ENCODE measurements around the gene WDR53. TPM values are rescaled to one million over a fixed set of nuclear protein-coding genes. Genes with fewer than 3 reads are reported as not detected.
A peak's percentile ranks its signal among the peaks of the same experiment; 100 is the strongest.
"Not testable (repeated sequence)": the region's sequence is repeated elsewhere in the genome, so short reads cannot be mapped to it uniquely, and the experiment has no call there.

The WDR53 gene
- total RNA-seq, 2 experiments from 2014 or later: 27.2 to 29.3 TPM

DNA sequence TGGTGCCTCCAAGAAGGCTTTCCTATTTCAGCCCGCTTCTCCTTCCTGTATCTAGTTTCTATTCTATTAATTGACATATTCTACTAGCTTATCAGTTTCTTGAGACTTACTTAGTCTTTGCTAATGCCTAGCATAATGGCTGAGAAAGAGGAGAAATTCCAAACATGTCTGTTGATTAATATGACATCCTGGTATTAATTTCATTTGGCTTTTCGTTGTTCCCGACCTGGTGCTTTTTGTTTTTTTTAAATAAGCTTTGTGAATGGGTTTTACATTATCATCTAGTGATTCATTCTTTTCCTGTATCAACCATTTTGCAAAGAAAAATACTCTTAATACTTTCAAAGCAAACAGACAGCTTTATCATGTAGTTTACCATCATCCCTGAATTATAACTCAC lies 13.1 kb downstream of the WDR53 start:
- H3K27me3 Mint-ChIP-seq: no peaks in the 10 kb centered on the region
- no peak for DNase-seq
- H3K9me3 Mint-ChIP-seq: peaks cover 4% of the 10 kb centered on the region
- peaks cover 14% of the 10 kb centered on the region for H3K4me1 Mint-ChIP-seq
- H3K27ac Mint-ChIP-seq: no peak overlapping the region
- POLR2A ChIA-PET: interaction anchor here (0.6 to 2.1 kb wide), 3 partner anchors 13 to 301 kb away, joined by 3 to 12 read pairs (median 6); partner anchors contain the start of genes FBXO45 and WDR53
- H3K4me3 Mint-ChIP-seq: no peak overlapping the region
- CTCF ChIA-PET: interaction anchor here (0.6 to 2.9 kb wide), 4 partner anchors 17 to 138 kb away, joined by 3 to 16 read pairs (median 4); no protein-coding TSS in a partner anchor
- peaks cover 32% of the 10 kb centered on the region for H3K36me3 Mint-ChIP-seq (ENCODE audit: low read depth)

DNA sequence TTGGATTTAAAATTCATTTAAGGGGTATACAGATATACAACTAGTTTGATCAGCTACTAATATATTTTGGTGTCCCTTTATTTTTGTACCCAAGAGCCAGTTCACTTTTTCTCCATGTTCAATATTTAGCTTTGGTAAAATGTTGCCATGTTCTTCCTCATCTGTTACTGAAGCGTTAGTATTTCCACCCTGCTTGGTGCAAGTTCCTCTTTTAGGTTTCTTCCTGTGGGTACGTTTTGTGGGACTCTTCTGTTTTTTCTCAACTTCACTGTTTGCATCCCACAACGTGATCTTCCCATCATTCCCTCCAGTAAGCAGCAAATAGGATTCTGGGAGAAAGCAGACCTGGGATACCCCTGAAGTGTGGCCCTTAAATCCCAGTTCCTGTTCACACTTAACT lies 14.1 kb downstream of the WDR53 start:
- Mint-ChIP-seq H3K36me3 (ENCODE audit: low read depth) (peaks cover 36% of the 10 kb centered on the region), H3K4me3 (no peak overlapping the region), H3K27ac (no peak overlapping the region), H3K4me1 (peaks cover 4% of the 10 kb centered on the region), H3K27me3 (no peaks in the 10 kb centered on the region), H3K9me3 (peaks cover 13% of the 10 kb centered on the region)
- no peak for DNase-seq
- CTCF ChIA-PET: no interaction called here
- POLR2A ChIA-PET: interaction anchor here (0.9 to 1.5 kb wide), 3 partner anchors 14 to 25 kb away, joined by 3 to 6 read pairs (median 5); partner anchors contain the start of genes FBXO45 and WDR53

DNA sequence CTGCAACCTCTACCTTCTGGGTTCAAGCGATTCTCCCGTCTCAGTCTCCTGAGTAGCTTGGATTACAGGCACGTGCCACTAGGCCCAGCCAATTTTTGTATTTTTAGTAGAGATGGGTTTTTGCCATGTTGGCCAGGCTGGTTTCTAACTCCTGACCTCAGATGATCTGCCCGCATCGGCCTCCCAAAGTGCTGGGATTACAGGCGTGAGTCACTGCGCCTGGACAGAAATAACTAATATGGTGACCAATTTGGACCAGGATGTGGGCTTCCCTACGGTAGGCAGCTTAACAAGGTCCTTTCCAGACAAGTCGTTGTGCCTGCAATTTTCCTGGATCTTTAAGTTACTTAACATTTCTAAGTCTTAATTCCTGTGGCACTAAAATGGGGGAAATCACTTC lies 14.8 kb downstream of the WDR53 start:
- Mint-ChIP-seq H3K4me1 (peaks cover 1% of the 10 kb centered on the region), H3K36me3 (ENCODE audit: low read depth) (peaks cover 38% of the 10 kb centered on the region), H3K4me3 (no peak overlapping the region), H3K27ac (no peak overlapping the region), H3K27me3 (no peaks in the 10 kb centered on the region), H3K9me3 (peaks cover 17% of the 10 kb centered on the region)
- no peak for DNase-seq
- CTCF ChIA-PET: no interaction called here
- POLR2A ChIA-PET: interaction anchor here (1.5 kb wide), 1 partner anchor 25 kb away, joined by 5 read pairs; no protein-coding TSS in a partner anchor

DNA sequence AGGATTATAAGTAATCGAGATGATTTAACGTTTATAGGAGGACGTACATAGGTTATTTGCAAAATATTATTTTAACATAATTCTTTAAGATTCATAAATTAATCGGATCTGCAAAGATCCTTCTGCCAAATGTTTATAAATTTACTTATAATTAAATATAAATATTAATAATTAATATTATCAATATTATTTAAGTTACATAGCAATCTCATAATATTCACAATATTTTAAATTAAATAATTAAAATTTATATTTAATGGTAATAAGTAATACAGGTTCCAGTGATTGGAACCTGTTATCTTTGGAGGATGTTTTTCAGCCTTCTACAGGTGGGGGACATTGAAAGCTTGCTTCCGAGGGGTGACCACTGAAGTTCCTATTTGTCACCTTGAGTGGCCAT lies 16.1 kb downstream of the WDR53 start:
- Mint-ChIP-seq H3K27me3 (no peaks in the 10 kb centered on the region), H3K9me3 (peaks cover 24% of the 10 kb centered on the region), H3K4me1 (no peaks in the 10 kb centered on the region), H3K27ac (no peak overlapping the region), H3K36me3 (ENCODE audit: low read depth) (peaks cover 45% of the 10 kb centered on the region), H3K4me3 (no peak overlapping the region)
- ChIA-PET CTCF (interaction anchor here (1.0 kb wide), 1 partner anchor 23 kb away, joined by 3 read pairs; no protein-coding TSS in a partner anchor), POLR2A (interaction anchor here (0.6 to 0.9 kb wide), 3 partner anchors 13 to 318 kb away, joined by 3 read pairs; partner anchors contain the start of genes FBXO45 and WDR53)
- no peak for DNase-seq

DNA sequence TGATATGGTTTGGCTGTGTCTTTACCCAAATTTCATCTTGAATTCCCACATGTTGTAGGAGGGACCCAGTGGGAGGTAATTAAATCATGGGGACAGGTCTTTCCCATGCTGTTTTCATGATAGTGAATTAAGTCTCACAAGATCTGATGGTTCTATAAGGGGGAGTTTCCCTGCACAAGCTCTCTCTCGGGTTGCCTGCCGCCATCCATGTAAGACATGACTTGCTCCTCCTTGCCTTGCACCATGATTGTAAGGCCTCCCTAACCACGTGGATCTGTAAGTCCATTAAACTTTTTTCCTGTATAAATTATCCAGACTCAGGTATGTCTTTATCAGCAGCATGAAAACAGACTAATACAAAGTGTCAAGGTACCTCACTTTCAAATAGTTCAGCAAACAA lies 18.2 kb downstream of the WDR53 start:
- Mint-ChIP-seq H3K9me3 (peaks cover 24% of the 10 kb centered on the region), H3K36me3 (ENCODE audit: low read depth) (peaks cover 45% of the 10 kb centered on the region)
- H3K27ac Mint-ChIP-seq, DNase-seq, H3K4me1 Mint-ChIP-seq, H3K27me3 Mint-ChIP-seq, H3K4me3 Mint-ChIP-seq: not testable (repeated sequence)
- CTCF ChIA-PET: interaction anchor here (1.0 kb wide), 1 partner anchor 15 kb away, joined by 4 read pairs; no protein-coding TSS in a partner anchor
- POLR2A ChIA-PET: interaction anchor here (1.2 kb wide), 1 partner anchor 18 kb away, joined by 4 read pairs; the partner anchor contains the start of gene WDR53

DNA sequence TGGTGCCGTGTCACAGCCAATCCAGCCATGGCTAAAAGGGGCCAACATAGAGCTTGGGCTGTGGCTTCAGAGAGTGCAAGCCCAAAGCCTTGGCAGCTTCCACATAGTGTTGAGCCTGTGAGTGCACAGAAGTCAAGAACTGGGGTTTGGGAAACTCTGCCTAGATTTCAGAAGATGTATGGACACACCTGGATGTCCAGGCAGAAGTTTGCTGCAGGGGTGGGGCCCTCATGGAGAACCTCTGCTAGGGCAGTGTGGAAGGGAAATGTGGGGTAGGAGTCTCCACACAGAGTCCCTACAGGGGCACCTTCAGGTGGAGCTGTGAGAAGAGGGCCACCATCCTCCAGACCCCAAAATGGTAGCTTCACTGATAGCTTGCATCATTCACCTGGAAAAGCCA lies 19.0 kb downstream of the WDR53 start:
- not testable (repeated sequence) for H3K4me3 Mint-ChIP-seq

DNA sequence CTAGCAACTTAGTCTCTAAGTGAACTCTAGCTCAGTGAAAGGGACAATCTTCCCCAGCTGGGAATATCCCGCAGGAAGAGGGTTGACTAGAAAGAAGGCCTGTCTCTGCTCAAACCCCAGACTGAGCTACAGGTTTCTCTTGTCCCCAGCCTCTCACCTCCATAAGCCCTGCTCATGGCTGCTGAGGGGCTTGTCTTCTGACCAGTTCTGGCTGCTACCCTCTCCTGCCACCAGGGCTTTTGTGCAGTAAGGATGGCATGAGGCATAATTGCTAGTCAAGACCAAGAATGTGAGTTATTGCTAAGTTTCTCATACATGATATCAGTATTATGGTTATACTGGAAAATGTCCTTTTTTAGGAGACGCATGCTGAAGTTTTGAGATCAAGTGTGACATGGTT lies 21.3 kb downstream of the WDR53 start:
- Mint-ChIP-seq H3K36me3 (ENCODE audit: low read depth) (peaks cover 28% of the 10 kb centered on the region), H3K4me3 (no peak overlapping the region), H3K27ac (no peak overlapping the region), H3K27me3 (peaks cover 6% of the 10 kb centered on the region), H3K4me1 (no peaks in the 10 kb centered on the region), H3K9me3 (peaks cover 24% of the 10 kb centered on the region)
- DNase-seq: no peak
- POLR2A ChIA-PET: no interaction called here
- CTCF ChIA-PET: interaction anchor here (1.1 to 1.4 kb wide), 2 partner anchors 8 to 24 kb away, joined by 3 to 10 read pairs; no protein-coding TSS in a partner anchor

More for the DNA sequence above, 19.0 kb downstream of the WDR53 start:
- peaks cover 24% of the 10 kb centered on the region for H3K9me3 Mint-ChIP-seq
- ChIA-PET CTCF (interaction anchor here (1.0 kb wide), 1 partner anchor 14 kb away, joined by 4 read pairs; no protein-coding TSS in a partner anchor), POLR2A (interaction anchor here (1.2 kb wide), 1 partner anchor 19 kb away, joined by 4 read pairs; the partner anchor contains the start of gene WDR53)
- H3K27me3 Mint-ChIP-seq, H3K27ac Mint-ChIP-seq, H3K4me1 Mint-ChIP-seq, DNase-seq: not testable (repeated sequence)
- peaks cover 41% of the 10 kb centered on the region for H3K36me3 Mint-ChIP-seq (ENCODE audit: low read depth)

DNA sequence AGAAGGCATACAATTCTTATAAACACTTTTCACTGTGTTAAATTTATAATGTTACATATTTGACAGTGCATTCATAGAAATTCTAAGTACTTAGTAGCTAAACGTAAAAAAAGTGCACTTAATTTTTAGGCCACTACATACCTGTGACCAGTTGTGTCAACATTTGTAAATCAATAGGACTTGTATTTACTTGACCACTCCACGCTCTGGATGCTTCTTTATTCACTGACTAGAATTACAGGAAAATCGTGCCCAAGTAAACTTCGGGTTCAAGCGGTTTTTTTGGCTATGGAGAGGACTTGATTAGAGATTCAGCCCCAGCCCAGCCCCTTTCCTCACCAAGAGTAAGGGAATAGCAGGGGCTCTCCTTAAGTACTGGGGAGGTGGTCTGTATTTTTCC lies 21.8 kb downstream of the WDR53 start:
- DNase-seq: no peak
- no peak overlapping the region for H3K4me3 Mint-ChIP-seq
- no peaks in the 10 kb centered on the region for H3K4me1 Mint-ChIP-seq
- H3K9me3 Mint-ChIP-seq: peaks cover 22% of the 10 kb centered on the region
- peaks cover 25% of the 10 kb centered on the region for H3K36me3 Mint-ChIP-seq (ENCODE audit: low read depth)
- POLR2A ChIA-PET: no interaction called here
- CTCF ChIA-PET: interaction anchor here (1.1 to 1.4 kb wide), 2 partner anchors 8 to 24 kb away, joined by 3 to 10 read pairs; no protein-coding TSS in a partner anchor
- H3K27ac Mint-ChIP-seq: no peak overlapping the region
- peaks cover 6% of the 10 kb centered on the region for H3K27me3 Mint-ChIP-seq

DNA sequence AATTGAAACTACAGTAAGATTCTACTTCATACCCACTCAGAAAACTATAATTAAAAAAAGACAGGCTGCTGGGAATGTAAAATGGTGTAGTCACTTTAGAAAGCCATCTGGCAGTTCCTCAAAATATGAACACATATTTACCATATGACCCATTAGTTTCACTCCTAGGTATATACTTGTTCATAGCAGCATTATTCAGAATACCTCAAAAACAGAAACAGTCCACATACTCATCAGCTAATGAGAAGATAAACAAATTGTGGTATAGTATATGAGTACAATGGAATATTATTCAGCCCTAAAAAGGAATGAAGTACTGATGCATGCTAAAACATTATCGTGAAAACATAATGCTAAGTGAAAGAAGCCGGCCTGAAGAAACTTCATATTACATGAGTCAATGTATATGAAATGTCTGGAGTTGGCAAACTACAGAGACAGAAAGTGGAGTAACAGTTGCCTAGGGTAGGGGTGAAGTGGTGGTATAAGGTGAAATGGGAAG lies 23.8 kb downstream of the WDR53 start:
- Mint-ChIP-seq H3K9me3 (peaks cover 14% of the 10 kb centered on the region), H3K36me3 (ENCODE audit: low read depth) (peaks cover 15% of the 10 kb centered on the region), H3K4me3 (no peak overlapping the region), H3K27ac (no peak overlapping the region), H3K4me1 (no peaks in the 10 kb centered on the region), H3K27me3 (peaks cover 6% of the 10 kb centered on the region)
- DNase-seq: no peak
- ChIA-PET CTCF (interaction anchor here (1.2 kb wide), 1 partner anchor 16 kb away, joined by 5 read pairs; no protein-coding TSS in a partner anchor), POLR2A (no interaction called here)

DNA sequence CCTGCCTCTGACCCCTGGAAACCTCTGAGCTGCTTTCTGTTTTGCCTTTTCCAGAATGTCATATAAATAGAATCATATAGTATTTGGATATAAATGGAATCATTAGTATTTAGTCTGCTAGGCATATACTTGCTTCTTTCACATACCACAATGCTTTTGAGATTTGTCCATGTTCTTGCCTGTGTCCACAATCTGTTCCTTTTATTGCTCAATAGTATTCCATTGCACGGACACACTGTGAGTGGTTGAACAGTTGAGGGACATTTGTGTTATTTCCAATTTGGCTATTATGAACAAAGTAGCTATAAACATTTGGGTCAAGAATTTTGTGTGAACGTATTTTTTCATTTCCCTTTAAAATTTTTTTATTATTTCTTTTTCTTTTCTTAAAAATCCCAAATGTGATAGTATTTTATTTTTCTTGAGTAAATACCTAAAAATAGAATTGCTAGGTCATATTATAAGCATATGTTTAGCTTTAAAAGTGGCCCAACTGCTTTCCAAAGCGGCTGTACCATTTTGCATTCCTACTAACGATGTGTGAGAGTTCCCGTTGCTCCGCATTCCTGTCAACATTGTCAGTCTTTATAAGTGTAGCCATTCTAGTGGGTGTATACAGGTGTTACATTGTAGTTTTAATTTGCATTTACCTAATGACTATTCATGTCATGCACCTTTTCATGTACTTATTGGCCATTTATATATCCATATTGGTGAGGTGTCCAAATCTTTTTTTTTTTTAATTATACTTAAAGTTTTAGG lies 26.5 kb downstream of the WDR53 start:
- ChIA-PET POLR2A (interaction anchor here (1.3 to 1.4 kb wide), 2 partner anchors 13 to 26 kb away, joined by 3 to 4 read pairs; no protein-coding TSS in a partner anchor), CTCF (interaction anchor here (0.6 to 2.1 kb wide), 2 partner anchors 19 to 400 kb away, joined by 3 to 12 read pairs; partner anchors contain the start of gene NCBP2)
- Mint-ChIP-seq H3K4me3 (no peak overlapping the region), H3K27me3 (peaks cover 8% of the 10 kb centered on the region), H3K27ac (no peak overlapping the region), H3K9me3 (no peaks in the 10 kb centered on the region), H3K36me3 (ENCODE audit: low read depth) (no peaks in the 10 kb centered on the region), H3K4me1 (peaks cover 9% of the 10 kb centered on the region)
- no peak for DNase-seq

DNA sequence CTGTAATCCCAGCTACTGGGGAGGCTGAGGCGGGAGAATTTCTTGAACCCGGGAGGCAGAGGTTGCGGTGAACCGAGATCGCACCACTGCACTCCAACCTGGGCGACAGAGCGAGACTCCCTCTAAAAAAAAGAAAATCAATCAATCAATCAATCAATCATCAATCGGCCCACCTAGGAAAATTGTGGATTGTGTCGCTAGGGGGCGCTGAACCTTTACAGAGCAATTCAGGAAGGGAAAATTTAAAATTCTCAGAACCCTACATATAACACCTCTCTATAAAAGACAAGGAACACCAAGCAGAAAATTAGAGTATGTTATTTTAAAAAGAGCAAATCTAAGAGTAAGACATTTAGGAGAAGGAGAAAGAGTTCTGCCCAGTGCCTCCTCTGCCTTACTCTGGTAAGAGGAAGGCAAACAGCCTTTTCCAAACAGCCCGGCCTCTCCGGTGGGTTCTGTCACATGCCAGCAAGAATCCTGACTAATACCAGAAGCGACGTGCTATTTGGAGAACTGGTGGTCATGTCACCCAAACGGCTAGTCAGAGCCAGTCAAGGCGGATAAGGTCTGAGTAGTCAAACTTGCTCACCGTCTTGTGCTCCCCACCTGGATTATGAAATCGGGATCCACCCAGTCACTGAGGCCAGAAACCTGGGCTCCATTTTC lies 30.9 kb downstream of the WDR53 start:
- DNase-seq: peak; percentile 74
- no peak overlapping the region for H3K4me3 Mint-ChIP-seq
- H3K27ac Mint-ChIP-seq: no peak overlapping the region
- ChIA-PET POLR2A (interaction anchor here (1.4 kb wide), 1 partner anchor 9 kb away, joined by 4 read pairs; no protein-coding TSS in a partner anchor), CTCF (interaction anchor here (1.0 to 1.9 kb wide), 6 partner anchors 8 to 31 kb away, joined by 3 to 13 read pairs (median 5); partner anchors contain the start of genes FBXO45 and WDR53)
- H3K4me1 Mint-ChIP-seq: peaks cover 9% of the 10 kb centered on the region
- peaks cover 3% of the 10 kb centered on the region for H3K27me3 Mint-ChIP-seq
- no peaks in the 10 kb centered on the region for H3K36me3 Mint-ChIP-seq (ENCODE audit: low read depth)
- H3K9me3 Mint-ChIP-seq: no peaks in the 10 kb centered on the region

DNA sequence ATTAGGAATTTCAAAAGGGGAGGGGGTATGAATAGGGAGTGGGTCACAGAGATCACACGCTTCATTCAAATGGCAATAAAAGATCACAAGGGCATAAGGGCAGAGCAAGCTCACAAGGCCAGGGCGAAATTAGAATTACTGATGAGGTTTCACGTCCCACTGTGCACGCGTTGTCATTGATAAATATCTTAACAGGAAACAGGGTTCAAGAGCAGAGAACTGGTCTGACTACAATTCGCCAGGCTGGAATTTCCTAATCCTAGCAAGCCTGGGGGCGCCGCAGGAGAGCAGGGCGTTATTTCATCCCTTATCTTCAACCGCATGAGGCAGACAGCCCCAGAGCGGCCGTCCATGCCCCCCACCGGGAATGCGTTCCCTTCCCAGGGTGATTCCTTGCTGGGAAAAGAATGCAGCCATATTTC lies 35.1 kb downstream of the WDR53 start:
- CTCF ChIA-PET: no interaction called here
- Mint-ChIP-seq H3K27me3 (peaks cover 3% of the 10 kb centered on the region), H3K36me3 (ENCODE audit: low read depth) (peaks cover 8% of the 10 kb centered on the region), H3K27ac (no peak overlapping the region), H3K9me3 (peaks cover 5% of the 10 kb centered on the region), H3K4me1 (peaks cover 19% of the 10 kb centered on the region), H3K4me3 (no peak overlapping the region)
- no peak for DNase-seq
- POLR2A ChIA-PET: no interaction called here
